Left kidney (tissue), 2 donors: ENCODE measurements around the gene CALU. TPM values are rescaled to one million over a fixed set of nuclear protein-coding genes. Genes with fewer than 3 reads are reported as not detected.

Experiments used
- DNase-seq: peaks from one replicate; pipeline ENCODE4 v3.0.0-alpha.2; 2013
- polyA plus RNA-seq: library from polyadenylated mRNA; unstranded; fragments of 120-200 nt; gene quantifications from one replicate; pipeline ENCODE4 v1.2.1, GENCODE V29; 2013; ENCODE audit not compliant: insufficient read length

Gene CALU
- polyA plus RNA-seq, 1 donor = 206 TPM

DNA sequence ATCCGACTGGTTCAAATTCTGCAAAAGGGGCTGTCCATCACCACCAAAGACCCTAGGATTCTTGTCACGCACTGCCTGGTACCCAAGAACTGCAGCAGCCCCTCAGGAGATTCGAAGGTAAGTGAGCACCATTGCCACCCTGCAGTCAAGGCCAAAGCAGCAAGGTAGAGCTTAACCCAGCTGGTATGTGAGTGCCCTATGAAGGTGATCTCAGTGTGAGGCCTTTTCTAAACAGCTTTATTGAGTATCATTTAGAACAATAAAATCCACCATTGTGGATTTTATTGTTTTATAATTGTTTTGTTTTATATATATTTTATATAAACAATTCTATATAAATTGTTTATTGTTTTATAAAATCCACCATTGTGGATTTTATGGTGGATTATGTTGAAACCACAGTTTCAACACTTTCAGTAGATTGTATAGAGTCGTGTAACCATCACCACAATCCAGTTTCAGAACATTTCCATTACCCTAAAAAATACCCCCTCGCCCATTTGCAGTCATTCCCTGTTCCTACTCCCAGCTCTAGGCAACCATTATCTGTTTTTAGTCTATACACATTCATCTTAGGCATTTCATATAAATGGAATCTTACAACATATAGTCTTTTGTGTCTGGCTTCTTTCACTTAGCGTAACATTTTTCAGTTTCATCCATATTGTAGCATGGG, 20.1 kb upstream of the CALU start:
- no peak for DNase-seq

DNA sequence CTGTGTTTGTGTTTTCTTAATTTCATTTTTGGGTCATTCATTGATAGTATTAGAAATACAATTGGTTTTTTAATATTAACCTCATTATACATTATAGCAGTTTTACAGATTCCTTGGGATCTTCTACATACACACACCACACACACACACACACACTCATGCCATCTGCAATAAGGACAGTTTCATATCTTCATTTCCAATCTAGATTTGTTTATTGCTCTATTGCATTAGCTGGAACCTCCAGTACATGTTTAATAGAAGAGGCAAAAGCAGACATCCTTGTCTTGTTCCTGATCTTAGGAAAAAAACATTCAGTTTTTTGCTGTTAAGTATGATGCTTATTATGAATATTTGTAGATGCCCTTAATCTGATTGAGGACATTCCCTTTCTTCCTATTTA, 17.8 kb upstream of the CALU start:
- DNase-seq = no peak

DNA sequence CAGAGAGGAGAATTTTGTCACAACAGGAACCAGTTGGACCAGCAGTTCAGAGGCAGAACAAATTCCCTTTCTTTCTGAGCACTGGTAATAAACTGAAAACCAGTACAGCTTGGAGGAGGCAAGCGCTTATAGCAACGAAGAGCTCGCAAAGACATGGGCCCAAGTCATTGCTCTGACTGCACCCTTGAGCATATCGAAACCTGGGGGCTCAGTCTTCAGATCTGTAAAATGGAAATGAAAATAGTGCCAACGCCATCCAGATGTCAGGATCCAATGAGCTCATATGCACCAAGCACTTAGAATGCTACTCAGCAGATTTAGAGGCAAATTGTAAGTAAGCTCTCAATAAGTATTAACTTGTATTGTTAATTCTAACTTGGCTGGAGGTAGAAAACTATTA, 14.4 kb upstream of the CALU start:
- DNase-seq = no peak

DNA sequence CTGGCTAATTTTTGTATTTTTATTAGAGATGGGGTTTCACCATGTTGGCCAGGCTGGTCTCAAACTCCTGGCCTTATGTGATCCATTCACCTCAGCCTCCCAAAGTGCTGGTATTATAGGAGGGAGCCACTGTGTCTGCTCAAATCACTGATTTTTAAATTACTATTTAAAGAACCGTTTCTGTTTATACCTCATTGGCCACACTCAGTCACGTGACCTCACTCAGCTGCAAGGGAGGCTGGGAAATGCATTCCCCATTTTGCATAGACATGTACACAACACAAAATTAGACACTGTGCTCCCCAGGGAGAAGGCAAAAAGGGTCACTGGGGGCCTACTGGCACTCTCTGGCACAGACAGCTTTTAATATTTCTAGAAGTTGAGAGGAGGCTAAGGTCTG, 13.6 kb upstream of the CALU start:
- DNase-seq = no peak

- DNase-seq = no peak
Observed at GRCh38 chr7:128726059-128726736, 13.0 kb upstream of the CALU start.

DNA sequence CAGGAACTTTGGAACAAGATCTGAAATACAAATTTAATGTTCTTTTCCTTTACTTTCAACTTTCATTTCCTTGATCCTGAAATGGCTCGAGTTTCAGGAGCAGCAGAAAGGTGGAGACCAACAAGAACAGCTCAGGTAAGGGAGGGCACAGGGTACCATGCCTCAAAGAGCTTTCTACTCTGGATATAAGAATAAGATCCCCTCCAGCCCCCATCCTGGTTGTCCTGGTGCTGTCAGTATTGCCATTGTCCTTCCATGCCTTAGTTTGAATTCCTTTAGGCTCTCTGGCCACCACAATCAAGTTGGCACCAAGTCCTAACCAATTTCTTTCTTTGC, 12.5 kb upstream of the CALU start:
- DNase-seq = no peak

- DNase-seq = no peak
Observed at GRCh38 chr7:128727239-128727638, 11.9 kb upstream of the CALU start.

GRCh38 chr7:128728598-128728997, 10.6 kb upstream of the CALU start:
- DNase-seq = no peak

GRCh38 chr7:128729494-128729893, 9.7 kb upstream of the CALU start:
- DNase-seq = no peak

- DNase-seq = no peak
Observed at GRCh38 chr7:128731184-128731583, 8.0 kb upstream of the CALU start.

DNA sequence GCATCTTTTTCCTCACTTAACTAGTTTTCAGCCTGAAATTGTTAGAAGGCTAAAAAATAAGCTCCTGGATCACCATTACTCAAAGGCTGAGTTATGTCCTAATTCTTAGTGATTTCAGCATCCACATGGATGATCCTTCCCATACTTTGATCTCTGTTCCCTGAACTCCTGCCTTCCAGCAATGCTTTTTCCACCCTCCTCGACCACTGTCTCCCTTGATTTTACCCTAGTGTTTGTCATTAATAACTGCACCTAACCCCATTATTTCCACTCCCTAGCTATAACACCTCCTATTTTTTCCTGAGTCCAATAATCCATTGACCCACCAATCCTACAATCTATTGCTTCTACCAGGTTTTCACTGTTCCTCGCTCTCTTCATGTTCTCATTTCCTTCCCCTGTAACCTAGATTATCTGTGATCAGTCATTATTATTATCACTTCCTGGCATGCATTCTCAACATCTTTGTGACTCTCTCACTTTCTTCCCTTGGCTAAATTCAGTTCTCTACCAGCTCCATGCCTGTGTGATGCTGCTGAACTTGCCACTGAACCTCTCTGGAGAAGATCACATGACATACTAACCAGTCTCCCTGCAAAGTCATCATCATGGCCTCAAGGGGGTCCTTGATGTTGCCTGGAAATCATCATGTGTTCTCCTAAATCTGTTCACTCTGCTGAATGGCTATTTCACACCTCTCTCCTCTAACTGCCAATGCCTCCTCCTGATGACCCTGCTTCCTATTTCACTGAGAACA, 6.5 kb upstream of the CALU start:
- no peak for DNase-seq

DNA sequence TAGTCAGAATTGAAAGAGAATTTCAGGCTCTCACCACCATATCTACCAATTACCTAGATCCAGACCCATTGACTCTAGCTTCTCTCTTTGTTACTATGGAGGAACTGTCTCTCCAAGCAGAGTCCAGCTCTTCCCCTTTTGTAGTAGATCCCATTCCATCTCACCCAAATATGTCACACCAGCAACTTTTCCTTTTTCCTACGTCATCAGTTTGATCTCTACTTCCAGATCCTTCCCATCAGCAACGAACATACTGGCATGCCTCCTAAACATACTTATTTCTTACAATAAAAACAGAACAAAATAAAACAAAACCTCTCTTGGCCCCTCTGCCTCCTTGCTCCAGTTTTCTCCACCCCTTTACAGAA, 5.9 kb upstream of the CALU start:
- DNase-seq = no peak

- no peak for DNase-seq
Observed at GRCh38 chr7:128734890-128735289, 4.3 kb upstream of the CALU start.

- DNase-seq = no peak
Observed at GRCh38 chr7:128735436-128735835, 3.7 kb upstream of the CALU start.

GRCh38 chr7:128737441-128737840, 1.7 kb upstream of the CALU start:
- no peak for DNase-seq

DNA sequence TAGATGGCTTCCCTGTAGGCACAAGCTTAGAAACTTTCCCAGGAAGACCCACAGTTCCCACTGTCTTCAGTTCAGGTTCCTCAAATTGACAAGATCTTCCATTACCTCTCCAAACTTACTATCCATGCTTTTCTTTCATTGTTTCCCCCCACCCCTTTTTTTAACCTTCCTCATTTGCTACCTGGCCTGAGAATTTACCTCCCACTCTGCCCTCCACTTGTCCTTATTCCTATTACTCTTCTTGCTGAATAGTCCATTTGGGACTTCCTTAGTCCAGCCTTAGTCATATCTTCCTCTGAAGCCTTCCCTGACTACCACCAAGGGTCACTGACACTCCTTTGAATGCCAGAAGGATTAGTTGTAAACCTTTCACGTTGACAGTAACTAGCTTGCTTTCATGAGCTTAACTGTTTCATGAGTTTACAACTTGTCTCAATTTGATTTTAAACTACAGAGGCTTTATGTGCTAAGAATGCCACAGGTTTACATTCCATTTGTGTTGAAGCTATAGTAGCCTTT, 1.2 kb upstream of the CALU start:
- DNase-seq = peak; percentile 37

DNA sequence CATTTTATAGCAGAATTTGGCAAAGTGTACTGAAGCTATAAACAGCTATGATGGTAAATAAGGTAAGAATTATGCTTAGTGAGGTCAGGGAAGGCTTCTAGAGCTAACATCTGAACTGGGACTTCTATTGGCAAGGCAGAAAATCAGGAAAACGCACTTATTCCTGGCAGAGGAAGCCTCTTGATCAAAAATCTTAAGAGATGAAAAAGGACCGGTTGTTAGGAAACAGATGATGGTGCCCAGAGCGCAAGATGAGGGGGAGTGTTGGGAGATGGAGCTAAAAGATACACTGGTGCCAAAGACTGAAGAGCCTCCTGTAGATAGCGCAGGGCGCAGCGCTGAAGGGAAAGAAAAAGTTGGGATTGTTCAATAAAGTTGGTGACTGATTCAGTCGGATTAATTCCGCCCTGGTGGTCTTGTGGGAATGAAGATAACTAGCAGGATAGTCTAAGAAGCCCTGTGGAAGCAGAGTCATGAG, 550 bp upstream of the CALU start:
- no peak for DNase-seq

- no peak for DNase-seq
Observed at GRCh38 chr7:128739990-128740682, 977 bp downstream of the CALU start.

DNA sequence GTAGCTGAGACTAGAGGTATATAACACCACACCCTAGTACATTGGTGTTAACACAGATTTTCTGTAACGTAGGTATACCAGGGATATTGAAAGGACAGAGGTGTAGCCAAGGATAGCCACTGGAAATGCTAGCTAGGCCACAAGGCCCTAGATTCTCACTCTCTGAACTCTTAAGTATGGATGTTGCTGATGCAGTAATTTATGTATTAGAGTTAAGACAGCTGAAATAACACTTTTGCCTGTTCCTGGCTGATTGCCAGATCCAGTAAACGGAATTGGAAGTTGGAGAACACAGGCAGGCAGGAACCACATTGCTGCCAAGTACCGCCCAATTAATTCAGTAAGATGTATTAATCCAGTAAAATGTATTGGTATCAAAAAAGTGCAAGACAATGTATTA, 1.8 kb downstream of the CALU start:
- no peak for DNase-seq

DNA sequence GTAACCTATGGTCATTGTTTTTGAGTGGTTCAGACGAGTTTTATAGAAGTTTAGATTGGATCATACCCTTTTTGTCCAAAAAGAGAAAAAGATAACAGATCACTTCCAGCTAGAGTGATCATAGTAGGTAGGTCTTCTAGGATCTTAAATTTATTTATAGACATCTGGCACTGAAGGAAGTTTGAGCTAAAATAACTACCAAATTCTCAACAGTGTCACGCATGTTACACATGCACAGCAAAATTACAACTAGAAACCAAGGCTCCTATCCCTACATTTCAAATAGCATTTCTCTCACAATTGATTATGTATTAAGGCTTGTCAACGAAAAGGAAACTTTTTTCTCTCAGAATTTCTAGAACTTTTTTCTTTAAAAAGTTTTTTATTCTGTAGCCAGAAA, 2.3 kb downstream of the CALU start:
- DNase-seq = no peak

GRCh38 chr7:128742206-128742605, 3.0 kb downstream of the CALU start:
- no peak for DNase-seq

DNA sequence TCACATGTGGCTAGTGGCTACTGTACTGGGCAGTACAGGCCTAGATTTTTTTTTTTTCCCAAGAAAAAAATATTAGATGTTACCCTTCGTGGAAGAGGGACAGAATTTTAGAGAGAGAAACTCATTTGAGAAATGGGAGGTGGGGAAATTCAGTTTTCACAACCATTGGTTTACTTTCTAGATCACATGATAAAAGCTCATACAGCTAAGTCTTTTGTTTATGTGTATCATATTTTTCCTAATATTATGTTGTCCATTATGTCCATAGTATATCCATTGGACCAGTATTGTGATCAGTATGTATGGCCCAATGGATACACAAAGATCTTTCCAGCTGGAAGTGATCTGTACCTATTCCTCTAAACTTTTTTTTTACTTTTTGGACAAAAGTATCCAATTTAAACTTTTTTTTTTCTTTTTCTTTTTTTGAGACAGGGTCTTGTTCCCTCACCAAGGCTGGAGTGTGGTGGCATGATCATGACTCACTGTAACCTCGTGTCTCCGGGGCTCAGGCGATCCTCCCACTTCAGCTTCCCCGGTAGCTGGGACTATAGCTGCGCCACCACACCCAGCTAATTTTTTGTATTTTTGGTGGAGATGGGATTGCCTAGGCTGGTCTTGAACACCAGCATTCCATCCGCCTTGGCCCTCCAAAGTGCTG, 4.1 kb downstream of the CALU start:
- no peak for DNase-seq
